ENCODE results near the gene MPDZ.

MPDZ gene

GRCh38 chr9:13070612-13071595, 208.6 kb downstream of the MPDZ start:
- DNase-seq, result peak; percentile 23

- no peak for DNase-seq
Measured at GRCh38 chr9:13069498-13069897, 210.0 kb downstream of the MPDZ start.

- DNase-seq, result no peak
Measured at GRCh38 chr9:13064676-13065075, 214.8 kb downstream of the MPDZ start.

- no peak for DNase-seq
Measured at GRCh38 chr9:13063880-13064459, 215.5 kb downstream of the MPDZ start.

GRCh38 chr9:13061390-13061789, 218.1 kb downstream of the MPDZ start:
- DNase-seq, result no peak

All from DMS153 (cell line).